ENCODE results near the gene GJA4. TPM values are rescaled to one million over a fixed set of nuclear protein-coding genes. Genes with fewer than 3 reads are reported as not detected.

The GJA4 gene
- polyA plus RNA-seq, result not detected in 2 replicates

DNA sequence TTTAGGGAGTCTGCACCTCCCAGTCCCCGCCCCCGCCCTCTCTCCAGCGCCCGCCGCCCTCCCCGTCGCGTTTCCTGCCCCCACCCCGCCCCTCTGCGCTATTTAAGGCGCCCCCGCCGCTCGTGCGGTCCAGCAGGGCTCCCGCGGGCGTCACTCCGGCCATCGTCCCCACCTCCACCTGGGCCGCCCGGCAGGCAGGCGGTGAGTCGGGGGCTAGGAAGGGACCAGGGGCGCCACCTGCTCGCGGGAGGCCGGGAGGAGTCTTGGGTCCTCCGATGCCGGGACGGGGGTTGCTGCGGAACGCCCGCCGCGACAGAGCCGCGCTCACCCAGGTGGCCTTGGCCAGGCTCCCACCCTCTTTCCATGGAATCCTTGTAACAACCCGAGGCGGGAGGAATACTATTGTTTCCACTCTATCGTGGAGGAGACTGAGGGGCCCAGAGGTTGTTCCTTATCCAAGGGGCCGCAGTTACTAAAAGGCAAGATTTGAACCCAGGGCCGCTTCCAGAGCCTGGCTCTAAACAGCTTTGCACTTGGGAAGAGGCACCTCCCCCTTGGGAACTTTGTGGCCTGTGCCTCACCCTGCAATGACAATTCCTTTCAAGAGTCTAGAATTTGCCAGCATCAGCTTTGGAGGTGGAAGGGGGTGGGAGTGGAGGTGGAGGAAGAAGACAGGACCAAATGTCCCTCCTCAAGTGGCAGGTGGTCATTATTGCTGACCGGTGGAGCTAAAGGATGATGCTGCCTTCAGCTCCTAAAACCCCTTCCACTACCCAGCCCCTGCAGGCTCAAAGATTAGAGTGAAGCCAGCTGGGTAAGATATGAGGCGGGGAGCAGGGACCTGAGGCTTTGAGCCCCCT lies at the start of gene GJA4:
GJA4 (plus strand) TSS at position 132 of the 860 bp plus-strand sequence. CDS start 1,215 bp downstream, outside the sequence.

DNA sequence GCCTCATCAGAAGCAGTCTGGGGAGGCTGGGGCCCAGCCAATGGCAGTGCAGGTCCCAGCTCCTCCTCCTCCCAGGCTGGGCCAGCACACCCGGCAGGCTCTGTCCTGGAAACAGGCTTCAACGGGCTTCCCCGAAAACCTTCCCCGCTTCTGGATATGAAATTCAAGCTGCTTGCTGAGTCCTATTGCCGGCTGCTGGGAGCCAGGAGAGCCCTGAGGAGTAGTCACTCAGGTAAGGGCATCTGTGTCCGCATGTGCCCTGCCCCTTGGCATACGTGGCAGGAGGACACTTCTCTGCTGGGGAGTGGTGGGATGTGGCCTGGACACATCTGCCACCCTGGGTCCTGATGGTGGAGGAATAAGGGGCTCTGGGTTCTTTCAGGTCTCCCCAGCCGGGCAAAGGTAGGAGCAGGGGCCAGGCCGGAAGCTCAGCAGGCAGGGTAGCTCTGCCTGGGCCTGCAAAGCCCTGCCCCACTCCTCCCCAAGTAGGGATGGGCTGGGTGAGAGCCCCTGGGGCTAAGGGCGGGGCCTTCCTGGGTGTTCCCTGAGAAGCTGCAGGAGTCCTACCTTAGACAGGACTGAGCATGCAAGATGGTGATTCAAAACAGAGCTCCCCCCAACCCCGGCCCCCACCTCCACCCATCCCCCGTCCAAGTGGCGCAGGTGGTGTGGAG lies 37.7 kb upstream of the GJA4 start, which contains the start of gene GJB5:
GJB5 (plus strand) TSS at position 84 of the 674 bp plus-strand sequence. CDS start 2,284 bp downstream, outside the sequence.

DNA sequence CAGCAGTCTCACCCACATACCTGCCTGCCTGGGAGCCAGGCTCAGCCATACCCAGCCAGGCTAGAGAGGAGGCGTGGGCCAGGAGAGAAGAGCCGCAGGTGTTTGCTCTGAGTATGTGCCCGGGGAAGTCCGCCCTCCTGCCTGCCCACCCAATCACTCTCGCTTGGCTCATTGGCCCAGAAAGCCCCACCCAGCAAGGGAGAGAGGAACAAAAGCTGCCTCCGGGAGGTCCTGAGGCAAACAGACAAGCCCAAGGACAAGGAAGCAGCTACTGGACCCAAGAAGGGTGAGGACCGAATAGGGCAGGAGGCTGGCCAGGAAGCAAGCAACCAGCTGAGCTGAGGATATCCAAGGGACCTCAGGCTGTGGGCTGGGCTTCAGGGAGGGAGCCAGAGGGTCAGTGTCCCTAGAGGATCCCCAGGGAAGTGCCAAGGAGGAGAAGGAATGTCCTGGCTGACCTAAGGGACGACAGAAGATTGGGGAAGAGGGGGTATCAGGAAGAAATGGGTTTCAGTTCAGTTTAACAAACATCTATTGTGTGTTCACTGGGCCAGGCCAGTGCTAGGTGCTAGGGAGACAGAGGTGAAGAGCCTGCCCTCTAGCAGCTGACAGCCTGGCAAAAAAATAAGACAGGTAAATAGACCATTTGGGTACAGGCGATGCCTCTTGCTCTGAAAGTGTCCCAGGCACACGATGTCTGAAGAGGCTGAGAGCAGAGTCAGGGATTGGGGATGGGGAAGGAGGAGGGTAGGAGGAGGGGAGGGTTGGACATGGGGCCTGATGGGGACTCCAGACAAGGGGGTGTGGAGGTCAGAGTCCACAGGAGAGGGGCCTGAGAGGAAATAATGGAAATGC lies 33.1 kb upstream of the GJA4 start, which contains the start of gene GJB4:
GJB4 (plus strand) TSS at position 238 of the 855 bp plus-strand sequence. CDS start 1,515 bp downstream, outside the sequence.

DNA sequence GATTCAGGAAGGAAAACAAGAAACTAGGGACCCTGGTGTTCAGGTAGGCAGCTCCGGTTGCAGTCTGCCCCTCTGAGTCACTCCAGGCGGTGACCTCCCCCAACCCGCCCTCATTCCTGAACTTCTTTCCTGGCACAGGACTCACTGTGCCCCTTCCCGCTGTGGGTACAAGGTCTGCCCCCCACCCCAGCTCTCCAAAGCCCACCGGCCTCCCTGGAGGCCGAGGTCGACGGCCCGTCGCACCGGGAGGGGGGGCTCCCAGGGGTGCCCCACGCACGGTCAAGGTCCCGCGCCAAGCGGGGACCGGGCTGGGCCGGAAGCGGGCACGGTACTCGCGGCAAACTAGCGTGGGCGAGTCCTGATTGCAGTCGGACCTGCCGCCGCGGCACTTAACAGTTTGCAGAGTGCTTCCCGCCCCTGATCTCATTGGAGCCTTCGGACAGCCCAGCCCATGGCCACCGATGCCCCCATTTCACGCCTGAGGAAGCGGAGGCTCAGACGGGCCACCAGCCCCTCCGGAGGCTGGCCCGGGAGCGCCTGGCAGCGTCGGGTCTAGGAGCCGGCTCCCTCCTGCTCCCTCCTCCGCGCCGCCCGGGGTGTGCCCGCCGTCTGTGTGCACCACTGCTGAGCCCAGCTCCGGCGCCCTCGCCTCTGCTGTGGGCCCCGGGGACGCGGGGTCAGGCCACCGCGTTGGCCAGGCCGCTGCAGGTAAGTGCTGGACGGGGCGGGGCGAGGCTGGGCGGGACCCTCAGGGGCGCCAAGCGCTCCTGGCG lies 11.5 kb upstream of the GJA4 start, which contains the start of gene GJB3:
GJB3 (plus strand) TSS at position 144 of the 773 bp plus-strand sequence. CDS start 3,549 bp downstream, outside the sequence.

Other genes starting within 250 kb of the GJA4 start
- 4.0 and 11.5 TPM in 2 replicates for gene GJB5, start 38.0 kb upstream of the GJA4 start, polyA plus RNA-seq
- not detected in 2 replicates for gene GJB4, start 33.3 kb upstream of the GJA4 start, polyA plus RNA-seq
- 4.4 and 12.3 TPM in 2 replicates for gene GJB3, start 11.8 kb upstream of the GJA4 start, polyA plus RNA-seq
- gene SMIM12, start 66.8 kb downstream of the GJA4 start, polyA plus RNA-seq, result 48.0 and 77.6 TPM in 2 replicates
- gene DLGAP3, start 136.7 kb downstream of the GJA4 start, polyA plus RNA-seq, result 0.28 TPM in 1 of 2 replicates, not detected in the other
- 26.0 and 26.2 TPM in 2 replicates for gene TMEM35B, start 192.3 kb downstream of the GJA4 start, polyA plus RNA-seq
- gene ZMYM6, start 238.9 kb downstream of the GJA4 start, polyA plus RNA-seq, result 11.5 and 12.4 TPM in 2 replicates